Neural cell (in vitro differentiated cells): ENCODE data around the gene NPDC1. TPM values are rescaled to one million over a fixed set of nuclear protein-coding genes. Genes with fewer than 3 reads are reported as not detected.

Source experiments
- H2AFZ ChIP-seq: fragments of 200-600, 300-800 bp; sonication (generic), shearing (Covaris generic); 2 replicates; pipeline ENCODE4 v1.6.0; 2014; ENCODE audit warnings: low read depth, mild to moderate bottlenecking, antibody characterized with exemption, low read length, moderate library complexity
- H3F3A ChIP-seq: fragments of 200-600 bp; shearing (Covaris generic); 2 replicates; pipeline ENCODE4 v1.6.1; 2016; ENCODE audit warnings: mild to moderate bottlenecking, moderate library complexity, mixed read lengths, antibody characterized with exemption, low read length; ENCODE audit not compliant: insufficient read depth, poor library complexity, severe bottlenecking
- H3K27ac ChIP-seq: fragments of 200-600, 300-800 bp; sonication (generic), shearing (Covaris generic); 2 replicates; pipeline ENCODE4 v1.5.1; 2014; ENCODE audit warnings: mild to moderate bottlenecking, low read length, moderate library complexity
- H3K27me3 ChIP-seq: fragments of 300-800, 200-600 bp; sonication (generic), shearing (Covaris generic); 2 replicates; pipeline ENCODE4 v1.6.0; 2014; ENCODE audit warnings: mild to moderate bottlenecking, low read depth, low read length, moderate library complexity; ENCODE audit not compliant: insufficient read depth
- H3K36me3 ChIP-seq: fragments of 300-800, 200-600 bp; sonication (generic), shearing (Covaris generic); 2 replicates; pipeline ENCODE4 v1.5.1; 2014; ENCODE audit warnings: mild to moderate bottlenecking, antibody characterized with exemption, low read length, moderate library complexity; ENCODE audit not compliant: insufficient read depth
- H3K4me2 ChIP-seq: fragments of 300-800, 200-600 bp; sonication (generic), shearing (Covaris generic); 2 replicates; pipeline ENCODE4 v1.6.0; 2014; ENCODE audit warnings: mild to moderate bottlenecking, low read length
- H3K4me3 ChIP-seq: fragments of 300-800, 200-600 bp; sonication (generic), shearing (Covaris generic); 2 replicates; pipeline ENCODE4 v1.5.1; 2014; ENCODE audit warnings: mild to moderate bottlenecking, low read length, moderate library complexity
- H3K79me2 ChIP-seq: fragments of 200-600 bp; shearing (Covaris generic); replicated peaks from 2 replicates; pipeline ENCODE4 v1.6.0; 2014; ENCODE audit warnings: mild to moderate bottlenecking, low read length, moderate library complexity; ENCODE audit not compliant: insufficient read depth
- H3K9ac ChIP-seq: fragments of 300-800, 200-600 bp; sonication (generic), shearing (Covaris generic); 2 replicates; pipeline ENCODE4 v1.6.1; 2016; ENCODE audit warnings: mild to moderate bottlenecking, low read length, mixed read lengths
- H3K9me2 ChIP-seq: fragments of 200-600 bp; shearing (Covaris generic); 2 replicates; pipeline ENCODE4 v1.6.1; 2016; ENCODE audit warnings: mild to moderate bottlenecking, low read length, mixed read lengths; ENCODE audit not compliant: insufficient read depth
- H3K9me3 ChIP-seq: fragments of 200-600, 300-800 bp; sonication (generic), shearing (Covaris generic); 2 replicates; pipeline ENCODE4 v1.6.1; 2016; ENCODE audit warnings: mild to moderate bottlenecking, mixed run types, low read length, moderate library complexity, mixed read lengths
- H4K20me1 ChIP-seq: fragments of 200-600 bp; shearing (Covaris generic); 2 replicates; pipeline ENCODE4 v1.6.1; 2016; ENCODE audit warnings: mild to moderate bottlenecking, mixed run types; ENCODE audit not compliant: insufficient read depth
- EP300 ChIP-seq: fragments of 450-650 bp; conservative IDR thresholded peaks from 2 replicates; pipeline ENCODE4 v1.6.1; 2014; ENCODE audit warnings: antibody characterized with exemption, mild to moderate bottlenecking, moderate library complexity; ENCODE audit not compliant: poor library complexity, severe bottlenecking
- EZH2 ChIP-seq: fragments of 200-600, 300-800 bp; shearing (Covaris generic), sonication (generic); IDR thresholded peaks from 2 replicates; pipeline ENCODE4 v1.6.1; 2014; ENCODE audit warnings: antibody characterized with exemption, low read length, borderline replicate concordance, mild to moderate bottlenecking; ENCODE audit not compliant: insufficient read depth, poor library complexity, severe bottlenecking
- MXI1 ChIP-seq: fragments of 450-650 bp; conservative IDR thresholded peaks from 2 replicates; pipeline ENCODE4 v1.6.1; 2014; ENCODE audit warnings: antibody characterized with exemption, mild to moderate bottlenecking; ENCODE audit not compliant: poor library complexity, severe bottlenecking
- POLR2AphosphoS5 ChIP-seq: IDR thresholded peaks from 2 replicates; pipeline ENCODE4 v1.6.1; 2012
- RAD21 ChIP-seq: fragments of 450-650 bp; conservative IDR thresholded peaks from 2 replicates; pipeline ENCODE4 v1.6.1; 2014; ENCODE audit warnings: antibody characterized with exemption, mild to moderate bottlenecking, moderate library complexity
- SMC3 ChIP-seq: fragments of 450-650 bp; conservative IDR thresholded peaks from 2 replicates; pipeline ENCODE4 v1.6.1; 2014; ENCODE audit warnings: antibody characterized with exemption, mild to moderate bottlenecking, moderate library complexity; ENCODE audit not compliant: poor library complexity
- TAF1 ChIP-seq: IDR thresholded peaks from 2 replicates; pipeline ENCODE4 v1.6.1; 2012; ENCODE audit warnings: low read depth
- polyA plus RNA-seq: library from polyadenylated mRNA; depleted of rRNA; stranded (reverse); fragments of >200 nt; gene quantifications from 2 replicates; pipeline ENCODE4 v1.2.3, GENCODE V29; 2014
- TF ChIP-seq, protein P1 (sequence below): IDR thresholded peaks from 2 replicates; pipeline ENCODE4 v1.6.1; 2012; ENCODE audit warnings: borderline replicate concordance
- TF ChIP-seq, protein P2 (sequence below): fragments of 450-650 bp; IDR thresholded peaks from 2 replicates; pipeline ENCODE4 v1.5.1; 2014; ENCODE audit warnings: antibody characterized with exemption, mild to moderate bottlenecking, moderate library complexity; ENCODE audit not compliant: poor library complexity, severe bottlenecking

Gene NPDC1
- polyA plus RNA-seq, 1 donor from 2014 or later = 161 TPM

DNA sequence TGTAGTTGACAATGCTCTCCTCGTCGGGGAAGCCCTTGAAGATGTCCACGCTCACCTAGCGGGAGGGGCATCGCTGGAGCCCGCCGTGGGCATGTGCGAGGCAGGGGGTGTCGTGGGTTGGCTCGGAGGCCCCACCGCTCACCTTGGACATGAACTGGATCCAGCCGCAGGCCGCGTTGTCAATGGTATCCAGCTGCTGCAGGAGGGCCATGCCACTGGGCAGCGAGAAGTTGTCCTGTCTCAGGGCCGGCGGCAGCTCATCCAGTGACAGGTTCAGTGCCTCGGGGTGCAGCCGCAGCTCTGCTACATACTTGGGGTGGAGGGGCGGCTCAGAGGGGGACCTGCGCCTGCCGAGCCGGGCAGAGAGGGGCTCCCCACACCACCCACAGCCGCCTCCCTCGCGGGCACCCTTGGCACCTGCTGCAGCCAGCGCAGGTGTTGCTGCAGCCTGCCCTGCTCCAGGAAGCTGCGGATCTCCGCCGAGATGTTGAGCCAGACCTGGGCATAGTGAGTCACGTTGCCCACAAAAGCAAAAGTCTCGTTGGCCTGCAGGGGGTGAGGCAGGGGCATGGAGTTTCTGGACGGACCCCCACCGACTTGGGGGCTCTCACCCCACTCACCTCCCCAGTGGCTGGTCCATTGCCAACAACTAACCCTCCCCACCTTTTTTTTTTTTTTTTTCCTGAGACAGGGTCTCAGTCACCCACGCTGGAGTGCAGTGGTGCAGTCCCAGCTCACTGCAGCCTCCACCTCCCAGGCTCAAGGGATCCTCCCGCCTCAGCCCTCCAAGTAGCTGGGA lies 27.0 kb downstream of the NPDC1 start:
- Histone ChIP-seq H3K4me3 (no peak overlapping the region), H3K79me2 (no peaks in the 10 kb centered on the region), H3K9ac (no peak overlapping the region), H3K36me3 (peaks cover 7% of the 10 kb centered on the region), H4K20me1 (no peaks in the 10 kb centered on the region), H3K4me2 (no peak overlapping the region), H3K9me3 (no peaks in the 10 kb centered on the region), H3K27me3 (no peaks in the 10 kb centered on the region), H3K9me2 (no peaks in the 10 kb centered on the region), H3K27ac (no peak overlapping the region), H2AFZ (no peak overlapping the region), H3F3A (no peaks in the 10 kb centered on the region)
- TF ChIP-seq POLR2AphosphoS5 (no peak), RAD21 (no peak), EZH2 (no peak), SMC3 (no peak), MXI1 (no peak), EP300 (no peak), TAF1 (no peak)
- TF ChIP-seq, protein P1, sequence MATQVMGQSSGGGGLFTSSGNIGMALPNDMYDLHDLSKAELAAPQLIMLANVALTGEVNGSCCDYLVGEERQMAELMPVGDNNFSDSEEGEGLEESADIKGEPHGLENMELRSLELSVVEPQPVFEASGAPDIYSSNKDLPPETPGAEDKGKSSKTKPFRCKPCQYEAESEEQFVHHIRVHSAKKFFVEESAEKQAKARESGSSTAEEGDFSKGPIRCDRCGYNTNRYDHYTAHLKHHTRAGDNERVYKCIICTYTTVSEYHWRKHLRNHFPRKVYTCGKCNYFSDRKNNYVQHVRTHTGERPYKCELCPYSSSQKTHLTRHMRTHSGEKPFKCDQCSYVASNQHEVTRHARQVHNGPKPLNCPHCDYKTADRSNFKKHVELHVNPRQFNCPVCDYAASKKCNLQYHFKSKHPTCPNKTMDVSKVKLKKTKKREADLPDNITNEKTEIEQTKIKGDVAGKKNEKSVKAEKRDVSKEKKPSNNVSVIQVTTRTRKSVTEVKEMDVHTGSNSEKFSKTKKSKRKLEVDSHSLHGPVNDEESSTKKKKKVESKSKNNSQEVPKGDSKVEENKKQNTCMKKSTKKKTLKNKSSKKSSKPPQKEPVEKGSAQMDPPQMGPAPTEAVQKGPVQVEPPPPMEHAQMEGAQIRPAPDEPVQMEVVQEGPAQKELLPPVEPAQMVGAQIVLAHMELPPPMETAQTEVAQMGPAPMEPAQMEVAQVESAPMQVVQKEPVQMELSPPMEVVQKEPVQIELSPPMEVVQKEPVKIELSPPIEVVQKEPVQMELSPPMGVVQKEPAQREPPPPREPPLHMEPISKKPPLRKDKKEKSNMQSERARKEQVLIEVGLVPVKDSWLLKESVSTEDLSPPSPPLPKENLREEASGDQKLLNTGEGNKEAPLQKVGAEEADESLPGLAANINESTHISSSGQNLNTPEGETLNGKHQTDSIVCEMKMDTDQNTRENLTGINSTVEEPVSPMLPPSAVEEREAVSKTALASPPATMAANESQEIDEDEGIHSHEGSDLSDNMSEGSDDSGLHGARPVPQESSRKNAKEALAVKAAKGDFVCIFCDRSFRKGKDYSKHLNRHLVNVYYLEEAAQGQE = no peak
- TF ChIP-seq, protein P2, sequence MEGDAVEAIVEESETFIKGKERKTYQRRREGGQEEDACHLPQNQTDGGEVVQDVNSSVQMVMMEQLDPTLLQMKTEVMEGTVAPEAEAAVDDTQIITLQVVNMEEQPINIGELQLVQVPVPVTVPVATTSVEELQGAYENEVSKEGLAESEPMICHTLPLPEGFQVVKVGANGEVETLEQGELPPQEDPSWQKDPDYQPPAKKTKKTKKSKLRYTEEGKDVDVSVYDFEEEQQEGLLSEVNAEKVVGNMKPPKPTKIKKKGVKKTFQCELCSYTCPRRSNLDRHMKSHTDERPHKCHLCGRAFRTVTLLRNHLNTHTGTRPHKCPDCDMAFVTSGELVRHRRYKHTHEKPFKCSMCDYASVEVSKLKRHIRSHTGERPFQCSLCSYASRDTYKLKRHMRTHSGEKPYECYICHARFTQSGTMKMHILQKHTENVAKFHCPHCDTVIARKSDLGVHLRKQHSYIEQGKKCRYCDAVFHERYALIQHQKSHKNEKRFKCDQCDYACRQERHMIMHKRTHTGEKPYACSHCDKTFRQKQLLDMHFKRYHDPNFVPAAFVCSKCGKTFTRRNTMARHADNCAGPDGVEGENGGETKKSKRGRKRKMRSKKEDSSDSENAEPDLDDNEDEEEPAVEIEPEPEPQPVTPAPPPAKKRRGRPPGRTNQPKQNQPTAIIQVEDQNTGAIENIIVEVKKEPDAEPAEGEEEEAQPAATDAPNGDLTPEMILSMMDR = no peak

DNA sequence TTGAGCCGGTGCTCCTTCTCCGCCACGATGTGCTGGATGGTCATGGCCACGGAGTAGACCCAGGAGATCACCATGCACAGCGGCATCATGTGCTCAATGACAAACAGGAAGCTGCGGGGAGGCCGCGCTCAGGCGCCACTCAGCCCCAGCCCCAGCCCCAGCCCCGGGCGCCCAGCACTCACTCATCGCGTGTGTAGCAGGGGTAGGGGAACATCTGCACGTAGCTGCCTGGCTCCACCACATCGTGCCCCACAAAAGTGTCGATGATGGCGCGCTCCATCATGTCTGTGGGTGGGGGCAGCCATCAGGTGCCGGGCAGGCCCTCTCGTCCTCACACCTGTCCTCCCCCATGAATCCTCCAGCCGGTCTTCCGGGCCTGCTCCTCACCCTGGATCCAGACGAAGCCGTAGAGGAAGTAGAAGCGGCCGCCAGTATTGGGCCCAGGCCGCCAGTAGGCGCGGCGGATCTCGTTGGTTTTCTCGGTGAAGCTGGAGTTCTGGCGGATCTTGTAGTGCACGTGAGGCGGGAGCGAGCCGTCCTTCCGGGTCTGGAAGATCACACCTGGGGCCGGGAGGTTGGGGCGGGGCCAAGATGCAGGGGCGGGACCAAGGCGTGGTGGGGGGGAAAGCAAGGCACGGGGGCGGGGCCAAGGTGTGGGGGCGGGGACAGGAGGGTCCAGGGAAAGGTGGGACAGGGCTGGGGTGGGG lies 28.0 kb downstream of the NPDC1 start:
- Histone ChIP-seq H3K36me3 (peaks cover 7% of the 10 kb centered on the region), H3K79me2 (no peaks in the 10 kb centered on the region), H2AFZ (no peak overlapping the region), H3K9me2 (no peaks in the 10 kb centered on the region), H3K27me3 (no peaks in the 10 kb centered on the region), H3K9ac (no peak overlapping the region), H3K27ac (no peak overlapping the region), H3F3A (no peaks in the 10 kb centered on the region), H4K20me1 (no peaks in the 10 kb centered on the region), H3K4me2 (no peak overlapping the region), H3K9me3 (no peaks in the 10 kb centered on the region), H3K4me3 (no peak overlapping the region)
- TF ChIP-seq RAD21 (no peak), EZH2 (no peak)
